ENCODE results near the gene TMEM131L. TPM values are rescaled to one million over a fixed set of nuclear protein-coding genes. Genes with fewer than 3 reads are reported as not detected.

TMEM131L gene
- total RNA-seq, 1 donor from 2014 or later: 18.9 TPM

DNA sequence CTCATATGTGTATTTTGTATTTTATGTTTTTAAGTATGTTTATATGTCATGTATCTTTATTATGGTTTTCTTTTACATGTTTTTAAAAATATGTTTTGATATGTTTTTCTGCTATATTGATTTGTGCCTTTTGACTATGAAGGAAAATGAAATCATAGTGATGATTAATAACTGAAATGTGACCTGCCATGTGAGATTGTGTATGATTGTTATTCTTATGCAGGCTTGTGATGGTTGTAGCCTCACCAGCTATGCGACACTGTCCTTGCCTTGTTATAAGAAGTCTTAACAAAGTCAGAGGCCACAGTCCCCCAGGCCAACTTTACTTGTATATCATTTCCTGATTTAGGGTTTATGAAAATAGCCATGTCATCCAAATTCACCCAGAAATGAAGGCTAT is 83.2 kb downstream of the TMEM131L start:
- Mint-ChIP-seq H3K27me3 (no peaks in the 10 kb centered on the region), H3K4me3 (ENCODE audit: low read depth) (no peak overlapping the region), H3K9me3 (ENCODE audit: low read depth) (no peaks in the 10 kb centered on the region), H3K4me1 (ENCODE audit: low read depth) (peaks cover 5% of the 10 kb centered on the region), H3K27ac (no peak overlapping the region), H3K36me3 (ENCODE audit: insufficient read depth) (peaks cover 1% of the 10 kb centered on the region)
- TF ChIP-seq, protein P1, sequence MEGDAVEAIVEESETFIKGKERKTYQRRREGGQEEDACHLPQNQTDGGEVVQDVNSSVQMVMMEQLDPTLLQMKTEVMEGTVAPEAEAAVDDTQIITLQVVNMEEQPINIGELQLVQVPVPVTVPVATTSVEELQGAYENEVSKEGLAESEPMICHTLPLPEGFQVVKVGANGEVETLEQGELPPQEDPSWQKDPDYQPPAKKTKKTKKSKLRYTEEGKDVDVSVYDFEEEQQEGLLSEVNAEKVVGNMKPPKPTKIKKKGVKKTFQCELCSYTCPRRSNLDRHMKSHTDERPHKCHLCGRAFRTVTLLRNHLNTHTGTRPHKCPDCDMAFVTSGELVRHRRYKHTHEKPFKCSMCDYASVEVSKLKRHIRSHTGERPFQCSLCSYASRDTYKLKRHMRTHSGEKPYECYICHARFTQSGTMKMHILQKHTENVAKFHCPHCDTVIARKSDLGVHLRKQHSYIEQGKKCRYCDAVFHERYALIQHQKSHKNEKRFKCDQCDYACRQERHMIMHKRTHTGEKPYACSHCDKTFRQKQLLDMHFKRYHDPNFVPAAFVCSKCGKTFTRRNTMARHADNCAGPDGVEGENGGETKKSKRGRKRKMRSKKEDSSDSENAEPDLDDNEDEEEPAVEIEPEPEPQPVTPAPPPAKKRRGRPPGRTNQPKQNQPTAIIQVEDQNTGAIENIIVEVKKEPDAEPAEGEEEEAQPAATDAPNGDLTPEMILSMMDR (IDR thresholded peaks at IDR 0.05; ENCODE audit: unreplicated experiment): no peak
- no peak for DNase-seq (ENCODE audit: low spot score, unreplicated experiment)

DNA sequence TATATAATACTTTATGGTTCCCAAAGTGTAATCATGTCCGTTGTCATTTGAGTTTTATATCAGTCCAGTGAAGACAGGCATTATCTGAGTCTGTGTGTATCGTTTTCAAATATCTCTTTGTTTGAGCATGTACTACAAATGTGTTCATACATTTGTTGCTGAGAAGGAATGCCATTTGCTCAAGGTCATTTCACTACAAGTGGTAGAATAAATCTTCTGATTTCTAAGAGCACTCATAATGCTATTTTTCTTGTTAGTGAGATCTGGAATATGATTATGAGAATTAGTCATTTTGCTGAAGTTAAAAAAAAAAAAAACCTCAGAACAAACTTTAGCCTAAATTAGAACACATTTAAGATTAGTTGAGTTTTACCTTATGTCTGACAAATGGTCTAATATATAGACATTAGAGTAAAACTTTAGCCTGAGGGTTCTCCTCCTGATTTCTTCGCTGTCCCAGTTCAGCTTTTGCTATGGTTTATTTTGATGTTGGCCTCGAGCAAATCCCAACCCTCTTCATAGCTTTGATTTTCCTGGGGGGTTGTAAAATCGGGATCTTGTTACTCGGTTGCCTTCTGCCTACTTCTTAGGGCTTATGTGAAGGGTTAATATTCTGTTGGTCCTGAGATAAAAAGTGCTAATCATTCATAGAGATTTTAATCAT is 87.1 kb downstream of the TMEM131L start:
- Mint-ChIP-seq H3K4me3 (ENCODE audit: low read depth) (no peak overlapping the region), H3K4me1 (ENCODE audit: low read depth) (peaks cover 5% of the 10 kb centered on the region), H3K36me3 (ENCODE audit: insufficient read depth) (peaks cover 1% of the 10 kb centered on the region), H3K27ac (no peak overlapping the region), H3K9me3 (ENCODE audit: low read depth) (no peaks in the 10 kb centered on the region), H3K27me3 (no peaks in the 10 kb centered on the region)
- TF ChIP-seq, protein P1 (IDR thresholded peaks at IDR 0.05; ENCODE audit: unreplicated experiment): no peak
- DNase-seq (ENCODE audit: low spot score, unreplicated experiment): no peak

DNA sequence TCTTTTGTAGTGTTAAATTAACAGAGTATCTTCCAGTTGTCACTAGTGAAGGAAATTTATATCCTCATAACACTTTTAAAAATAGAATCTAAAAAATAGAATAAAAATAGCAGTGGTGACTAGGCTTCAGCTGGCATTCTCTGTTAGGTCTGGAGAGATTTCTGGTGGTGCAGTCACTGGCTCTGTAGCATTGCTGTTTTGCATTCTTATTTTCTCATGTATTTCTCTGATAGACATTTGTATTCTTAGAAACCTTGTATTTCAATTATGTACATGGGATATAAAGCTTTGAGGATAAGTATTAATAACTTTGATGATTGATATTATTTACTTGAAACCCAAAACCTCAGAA is 87.6 kb downstream of the TMEM131L start:
- TF ChIP-seq, protein P1 (IDR thresholded peaks at IDR 0.05; ENCODE audit: unreplicated experiment): no peak
- H3K4me3 Mint-ChIP-seq (ENCODE audit: low read depth): no peak overlapping the region
- peaks cover 5% of the 10 kb centered on the region for H3K4me1 Mint-ChIP-seq (ENCODE audit: low read depth)
- H3K9me3 Mint-ChIP-seq (ENCODE audit: low read depth): no peaks in the 10 kb centered on the region
- no peak for DNase-seq (ENCODE audit: low spot score, unreplicated experiment)
- no peak overlapping the region for H3K27ac Mint-ChIP-seq
- H3K36me3 Mint-ChIP-seq (ENCODE audit: insufficient read depth): peaks cover 1% of the 10 kb centered on the region
- no peaks in the 10 kb centered on the region for H3K27me3 Mint-ChIP-seq

DNA sequence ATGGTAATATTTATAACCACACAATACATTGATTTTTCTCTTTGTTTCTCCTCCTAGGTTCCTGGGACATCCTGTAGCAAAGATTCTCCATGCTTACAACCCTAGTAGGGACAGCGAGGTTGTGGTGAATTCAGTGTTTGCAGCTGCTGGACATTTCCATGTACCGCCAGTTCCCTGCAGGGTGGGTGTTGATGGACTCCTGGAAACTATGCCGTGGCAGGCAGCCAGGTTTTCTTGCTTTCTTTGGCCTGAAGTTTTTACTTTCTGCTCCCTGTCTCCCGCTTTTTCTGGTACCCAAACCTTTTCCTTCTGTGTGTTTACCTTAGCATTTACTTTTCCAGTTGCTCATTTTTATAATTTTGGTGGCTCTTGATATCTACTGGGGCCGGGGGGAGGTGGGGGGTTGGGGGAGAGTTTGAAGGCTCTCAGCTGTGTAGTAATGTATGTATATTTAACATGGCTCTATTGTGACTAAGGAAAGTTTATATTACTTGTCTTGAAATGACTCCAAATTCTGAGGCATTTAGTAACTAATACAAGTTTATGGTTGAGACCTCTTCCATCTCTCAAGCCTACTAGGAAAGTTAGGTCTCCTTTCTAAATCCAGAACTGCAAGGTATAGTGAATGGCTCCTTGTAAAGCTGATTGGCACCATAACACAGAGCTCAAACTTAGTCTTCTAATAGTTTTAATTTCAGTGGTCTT is 89.7 kb downstream of the TMEM131L start:
- Mint-ChIP-seq H3K36me3 (ENCODE audit: insufficient read depth) (peaks cover 13% of the 10 kb centered on the region), H3K9me3 (ENCODE audit: low read depth) (peaks cover 5% of the 10 kb centered on the region), H3K4me1 (ENCODE audit: low read depth) (peaks cover 5% of the 10 kb centered on the region), H3K27ac (no peak overlapping the region), H3K27me3 (no peaks in the 10 kb centered on the region), H3K4me3 (ENCODE audit: low read depth) (no peak overlapping the region)
- DNase-seq (ENCODE audit: low spot score, unreplicated experiment): no peak
- TF ChIP-seq, protein P1 (IDR thresholded peaks at IDR 0.05; ENCODE audit: unreplicated experiment): no peak

DNA sequence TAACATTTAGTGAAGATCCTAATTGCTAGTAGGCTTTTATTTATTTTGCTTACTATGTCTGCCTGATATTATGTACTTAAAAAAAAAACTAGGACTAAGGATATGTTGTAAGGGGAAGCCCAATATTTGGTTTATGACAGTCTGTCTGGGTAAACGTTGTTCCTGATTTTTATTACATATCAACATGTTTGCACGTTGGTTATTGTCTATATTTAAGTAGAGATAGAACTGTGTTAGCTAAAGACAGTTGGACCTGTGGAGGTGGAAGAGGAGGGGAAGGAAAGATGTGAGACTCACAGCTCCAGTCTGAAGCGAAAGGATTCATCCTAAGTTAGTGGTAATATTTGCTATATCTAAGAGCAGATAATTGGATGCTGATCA is 90.3 kb downstream of the TMEM131L start:
- no peak overlapping the region for H3K27ac Mint-ChIP-seq
- TF ChIP-seq, protein P1 (IDR thresholded peaks at IDR 0.05; ENCODE audit: unreplicated experiment): no peak
- H3K4me1 Mint-ChIP-seq (ENCODE audit: low read depth): peaks cover 5% of the 10 kb centered on the region
- DNase-seq (ENCODE audit: low spot score, unreplicated experiment): no peak
- H3K4me3 Mint-ChIP-seq (ENCODE audit: low read depth): no peak overlapping the region
- H3K9me3 Mint-ChIP-seq (ENCODE audit: low read depth): peaks cover 8% of the 10 kb centered on the region
- no peaks in the 10 kb centered on the region for H3K27me3 Mint-ChIP-seq
- peaks cover 17% of the 10 kb centered on the region for H3K36me3 Mint-ChIP-seq (ENCODE audit: insufficient read depth)

Data from progenitor cell of endocrine pancreas (in vitro differentiated cells).